NOMO-1 (cell line): ENCODE data around the gene BDH1.
A peak's percentile ranks its signal among the peaks of the same experiment; 100 is the strongest.

ENCODE experiments used
- DNase-seq, 2 experiments: peaks; one replicate each; lab custom pipeline; 2025; ENCODE audit not compliant: unreplicated experiment in 2 of 2; lab: John Stamatoyannopoulos, UW

The BDH1 gene

DNA sequence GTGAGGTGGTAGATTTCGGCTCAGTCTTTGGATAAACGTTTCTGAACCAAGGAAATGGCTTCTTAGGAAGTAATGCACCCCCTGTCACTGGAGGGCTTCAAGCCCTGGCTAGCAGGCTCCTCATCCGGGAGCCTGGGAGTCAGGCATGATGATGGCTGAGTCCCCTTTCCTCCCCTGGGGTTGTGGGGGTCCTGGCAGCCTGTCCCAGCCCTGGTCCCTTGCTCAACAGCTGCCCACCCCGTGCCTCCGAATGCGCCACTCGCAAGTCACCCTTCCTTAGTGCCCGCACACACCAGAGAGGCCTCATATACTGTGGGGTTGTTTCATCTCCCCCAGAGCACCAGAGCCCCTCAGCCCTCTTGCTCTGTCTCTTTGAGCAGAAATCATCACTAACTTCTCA lies 48.2 kb downstream of the BDH1 start:
- DNase-seq = no peak

DNA sequence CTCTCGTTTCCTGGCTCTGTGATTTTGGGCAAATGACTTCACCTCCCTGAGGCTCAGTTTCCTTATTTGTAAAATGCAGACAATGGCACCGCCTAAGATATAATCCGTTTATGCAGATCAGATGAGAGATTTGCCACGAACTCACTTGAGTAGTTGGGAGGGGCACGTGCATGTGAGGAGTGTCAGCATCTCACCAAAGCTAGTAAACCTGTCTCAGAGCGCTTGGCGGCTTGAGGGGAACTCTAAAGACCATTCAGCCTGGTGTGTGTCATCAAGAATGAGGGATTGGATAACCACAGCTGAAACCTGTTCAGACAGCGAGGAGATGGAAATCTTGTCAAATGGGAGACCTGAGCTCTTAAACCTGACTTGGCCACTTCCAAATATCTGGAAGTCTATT lies 48.7 kb downstream of the BDH1 start:
- DNase-seq = no peak

DNA sequence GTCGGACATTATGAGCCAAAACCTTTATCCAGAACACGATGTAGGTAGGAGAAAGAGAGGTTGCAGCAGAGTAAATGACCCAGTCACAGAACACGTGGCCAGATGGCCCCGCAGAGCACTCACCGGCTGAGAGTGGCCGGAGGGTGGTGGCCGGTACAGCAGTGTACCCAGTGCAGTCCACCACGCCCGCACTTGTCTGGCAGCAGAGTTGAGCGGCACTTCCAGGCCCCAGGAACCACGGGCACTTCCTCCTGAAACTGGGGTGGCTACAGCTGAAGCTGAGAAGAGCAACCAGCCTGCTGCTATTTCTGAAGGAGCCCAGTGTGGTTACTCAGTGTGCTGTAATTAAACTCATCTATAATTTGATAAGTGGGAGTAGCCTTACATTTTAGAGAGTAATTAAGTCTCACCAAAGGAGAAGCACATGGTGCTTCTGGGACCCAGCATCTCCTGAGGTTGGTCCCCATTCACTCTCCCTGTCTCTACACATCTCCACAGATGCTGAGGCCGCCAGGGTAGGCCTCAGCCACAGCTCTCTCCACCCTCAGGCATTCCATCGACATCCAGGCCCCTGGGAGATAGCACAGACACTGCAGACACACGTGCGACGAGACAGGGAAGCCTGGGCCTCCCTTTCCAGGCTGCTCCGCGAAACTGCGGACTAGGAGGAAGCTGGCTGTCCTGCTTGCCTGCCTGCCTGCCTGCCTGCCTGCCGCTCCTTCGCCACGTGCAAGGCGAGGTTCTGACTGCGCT lies 49.8 kb downstream of the BDH1 start:
- DNase-seq = peak in 1 of 2 experiments; percentile 49

DNA sequence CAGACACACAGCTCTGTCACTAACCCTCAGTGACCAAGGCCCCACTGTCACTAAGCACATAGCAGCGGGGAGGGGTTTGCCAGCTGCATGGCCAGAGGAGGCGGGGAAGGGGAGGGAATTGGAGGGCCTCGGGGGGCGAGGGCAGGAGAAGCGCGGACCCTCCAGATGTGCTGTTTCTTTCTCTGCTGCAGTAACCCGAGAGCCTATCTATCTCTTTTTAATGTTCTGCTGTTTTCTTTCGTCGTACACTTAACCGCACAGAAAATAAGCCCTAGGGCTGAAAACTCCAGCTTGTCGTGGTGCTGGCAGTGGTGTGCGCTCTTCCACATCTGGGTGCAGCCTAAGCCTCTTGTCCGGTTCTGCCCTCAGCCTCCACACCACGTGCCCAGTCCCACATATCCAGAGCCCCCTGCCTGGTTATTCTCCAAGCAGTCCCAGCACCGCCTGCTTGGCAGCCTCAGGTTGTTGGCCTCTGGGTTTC lies 51.1 kb downstream of the BDH1 start:
- no peak for DNase-seq

DNA sequence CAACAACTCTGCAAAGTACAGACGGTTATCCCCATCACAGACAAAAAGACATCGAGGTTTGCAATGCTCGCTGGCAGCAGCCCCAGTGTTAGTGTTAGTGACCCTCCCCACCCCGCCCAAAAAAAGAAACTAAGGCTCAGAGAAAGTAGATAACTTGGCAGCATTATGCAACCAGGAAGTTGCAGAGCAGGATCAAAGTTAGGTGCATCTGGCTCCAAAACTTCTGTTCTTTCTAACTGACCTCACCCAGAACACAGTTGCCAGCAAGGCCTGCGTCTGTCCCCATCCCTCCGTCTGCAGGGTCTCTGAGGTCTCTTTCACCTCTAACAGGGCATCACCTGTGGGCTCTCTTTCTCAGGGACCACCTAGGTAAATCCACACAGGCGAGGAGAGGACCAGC lies 51.5 kb downstream of the BDH1 start:
- no peak for DNase-seq

DNA sequence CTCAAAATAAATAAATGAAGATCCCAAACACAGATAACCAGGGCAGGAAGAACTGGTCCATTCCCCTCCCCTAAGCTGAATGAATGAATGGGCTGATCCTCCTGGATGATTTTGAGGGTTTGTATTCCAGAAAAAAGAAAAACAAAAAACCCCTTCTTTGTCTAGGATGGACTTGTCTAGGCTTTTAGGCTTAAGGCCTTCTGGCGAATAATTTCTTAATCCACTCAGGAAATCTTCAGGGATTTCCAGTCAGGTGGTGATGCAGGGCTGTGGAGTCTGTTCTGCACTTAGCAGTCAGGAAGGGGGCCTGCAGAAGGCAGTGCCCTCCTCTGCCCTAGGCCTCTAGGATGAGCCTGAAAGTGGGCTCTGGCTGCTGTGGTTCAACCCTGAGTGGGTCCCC lies 52.1 kb downstream of the BDH1 start:
- DNase-seq = no peak

DNA sequence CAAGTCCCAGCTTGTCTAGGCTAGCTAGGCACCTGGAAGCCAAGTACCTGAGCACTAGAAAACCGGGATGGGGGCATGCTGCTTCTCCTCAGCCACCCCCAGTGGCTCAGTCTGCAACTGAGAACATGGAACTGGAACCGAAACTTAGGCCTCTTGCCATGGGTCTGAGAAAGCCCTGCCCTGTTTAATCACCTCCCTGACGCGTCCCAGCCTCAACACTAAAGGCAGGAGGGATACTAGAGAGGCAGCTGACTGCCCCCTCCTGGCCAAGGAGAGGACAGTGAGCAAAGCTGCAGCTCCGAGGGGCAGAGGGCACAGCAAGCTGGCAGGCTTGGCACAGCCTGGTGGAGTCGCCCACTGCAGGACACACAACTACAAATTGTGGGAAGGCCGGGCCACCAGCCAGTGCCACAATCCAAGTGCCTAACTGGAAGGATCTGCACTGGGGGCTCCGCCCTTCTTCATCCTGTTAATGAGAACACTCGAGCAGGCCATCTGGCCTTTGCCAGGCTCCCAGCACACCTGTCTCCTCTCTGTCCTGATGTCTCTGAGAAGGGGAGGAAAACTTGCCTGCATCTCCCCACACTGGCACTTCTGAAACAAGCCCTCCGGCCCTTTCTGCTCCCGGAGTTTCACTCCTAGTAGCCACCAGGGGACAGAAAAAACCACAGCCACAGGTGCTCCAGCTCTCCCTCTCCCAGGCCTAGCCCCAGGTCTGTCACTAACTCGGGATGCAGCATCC lies 53.7 kb downstream of the BDH1 start:
- DNase-seq = peak; percentile 96 to 99

DNA sequence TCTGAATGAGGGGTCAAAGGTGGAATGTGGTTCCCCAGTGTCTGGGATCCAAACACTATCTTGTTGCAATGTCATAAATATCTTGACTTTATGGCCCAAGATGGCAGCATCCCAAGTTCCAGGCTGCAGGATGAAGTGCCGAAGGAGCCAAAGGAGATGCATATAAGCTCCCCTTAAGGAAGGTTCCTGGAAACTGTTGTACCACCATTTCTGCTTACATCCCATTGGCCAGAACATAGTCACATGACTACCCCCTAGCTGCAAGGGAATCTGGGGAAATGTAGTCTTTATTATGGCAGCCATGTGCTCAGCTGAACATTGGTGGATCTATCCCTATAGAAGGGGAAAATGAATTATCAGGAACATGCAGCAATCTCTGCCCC lies 54.3 kb downstream of the BDH1 start:
- DNase-seq = peak; percentile 88 to 97

DNA sequence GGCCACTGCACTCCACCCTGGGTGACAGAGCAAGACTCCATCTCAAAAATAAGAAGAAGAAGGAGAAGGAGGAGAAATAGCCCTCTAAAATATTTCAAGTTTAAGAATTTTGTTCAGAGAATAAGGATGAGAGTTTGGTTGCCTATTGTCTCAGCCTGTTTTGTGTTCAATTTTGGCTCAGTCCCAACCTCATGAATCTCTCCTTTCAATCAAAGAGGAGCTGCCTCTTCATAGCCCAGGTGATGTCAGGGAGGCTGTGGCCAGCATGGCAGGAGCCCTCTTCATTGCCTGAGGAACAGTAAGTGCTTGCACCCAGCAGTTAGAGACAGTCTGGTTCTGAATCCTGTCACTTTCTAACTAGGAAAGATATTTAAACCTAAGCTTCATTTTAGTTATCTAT lies 55.0 kb downstream of the BDH1 start:
- no peak for DNase-seq

DNA sequence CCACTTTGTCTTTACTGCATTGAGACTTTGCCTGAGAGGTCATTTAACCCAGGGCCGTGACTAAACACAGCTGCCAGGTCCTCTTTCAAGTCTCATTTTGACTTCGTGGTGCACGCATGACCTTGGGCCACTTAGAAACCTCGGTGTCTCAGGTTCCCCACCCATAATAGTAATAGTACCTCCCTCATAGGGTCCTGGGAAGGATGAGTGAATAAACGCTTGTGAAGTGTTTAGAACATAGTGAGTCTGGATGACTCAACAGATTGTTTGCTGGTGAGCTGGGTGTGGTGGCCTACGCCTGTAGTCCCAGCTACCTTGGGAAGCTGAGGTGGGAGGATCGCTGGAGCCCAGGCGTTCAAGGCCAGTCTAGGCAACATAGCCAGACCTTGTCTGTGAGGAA lies 56.3 kb downstream of the BDH1 start:
- no peak for DNase-seq

DNA sequence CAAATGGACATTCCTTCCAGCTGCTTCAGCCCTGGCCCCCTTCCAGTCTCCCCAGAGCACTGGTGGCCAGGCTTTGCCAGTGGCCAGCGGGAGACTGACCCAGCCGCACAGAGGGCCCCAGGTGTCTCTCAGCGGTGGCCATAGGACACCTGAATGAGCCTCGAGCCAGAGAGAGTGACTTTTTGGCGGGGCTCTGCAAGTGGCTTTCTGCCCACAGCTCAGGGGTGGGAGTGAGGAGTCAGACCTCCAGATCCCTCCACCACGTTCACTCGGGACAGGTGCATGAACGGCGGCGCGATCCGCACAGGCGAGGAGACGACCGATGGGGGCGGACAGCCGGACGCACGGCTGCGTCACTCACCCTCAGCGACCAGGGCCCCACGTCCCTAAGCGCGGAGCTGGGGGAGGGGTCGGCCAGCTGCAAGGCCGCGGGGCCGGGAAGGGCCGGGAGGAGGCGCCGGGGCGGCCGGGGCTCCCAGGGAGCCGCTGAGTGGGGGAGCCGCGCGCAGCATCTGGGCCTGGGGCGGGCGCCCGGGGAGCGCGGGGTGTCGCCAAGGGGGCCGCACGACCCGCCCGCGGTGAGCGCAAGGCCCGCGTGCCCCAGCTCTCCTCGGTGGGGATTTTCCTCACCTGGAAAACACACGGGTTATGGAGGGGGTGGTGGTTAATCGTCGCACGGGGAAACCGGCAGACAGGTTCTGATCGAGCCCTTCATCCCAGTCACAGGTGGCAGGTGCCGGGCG lies 57.1 kb downstream of the BDH1 start:
- no peak for DNase-seq

DNA sequence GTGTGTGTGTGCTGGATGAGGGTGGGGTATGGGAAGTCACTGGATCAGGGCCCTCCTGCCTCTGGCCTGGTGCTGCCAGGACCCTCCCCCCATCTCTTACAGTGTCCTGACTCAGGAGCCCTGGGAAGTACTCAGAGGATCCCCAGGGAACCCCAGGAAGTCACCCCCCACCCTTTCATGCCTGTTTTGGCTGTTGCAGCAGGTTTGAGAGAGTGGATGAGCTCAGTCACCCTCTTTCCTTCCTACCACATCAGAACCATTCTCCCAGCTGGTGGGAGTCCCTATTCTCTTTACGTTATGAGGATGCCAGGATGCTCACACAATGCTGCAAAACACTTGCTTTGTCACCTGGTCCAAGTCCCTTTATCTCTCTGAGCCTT lies 59.0 kb downstream of the BDH1 start:
- no peak for DNase-seq

DNA sequence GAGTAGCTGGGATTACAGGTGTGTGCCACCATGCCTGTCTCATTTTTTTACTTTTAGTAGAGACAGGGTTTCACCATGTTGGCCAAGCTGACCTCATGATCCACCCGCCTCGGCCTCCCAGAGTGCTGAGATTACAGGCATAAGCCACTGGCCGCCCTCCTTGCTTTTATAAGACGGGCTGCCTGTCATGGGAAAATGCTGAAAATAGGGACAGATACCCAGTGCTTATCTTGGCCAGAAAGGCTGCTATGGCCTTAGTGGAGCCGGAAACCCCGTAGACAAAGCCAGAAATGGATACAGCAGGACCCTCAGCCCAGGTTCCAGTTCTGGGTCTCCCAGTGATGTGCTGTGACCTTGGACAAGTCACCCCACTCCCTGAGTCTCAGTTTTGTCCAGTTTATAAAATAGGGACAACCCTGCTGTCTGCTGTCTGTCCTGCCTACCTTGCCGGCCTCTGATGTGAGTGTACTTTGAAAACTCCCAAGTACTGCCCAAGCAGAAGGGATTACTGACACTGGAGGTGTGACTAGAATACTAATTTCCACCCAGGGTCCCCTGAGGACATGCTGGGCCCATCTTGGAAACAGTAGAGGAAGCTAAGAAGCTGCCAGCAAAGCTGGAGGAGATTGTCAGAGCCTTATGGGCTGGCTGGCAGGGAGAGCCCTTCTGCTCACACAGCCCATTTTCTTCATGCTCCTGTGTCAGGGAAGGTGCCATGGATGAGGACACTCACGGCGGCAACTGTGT lies 59.6 kb downstream of the BDH1 start:
- DNase-seq = no peak

DNA sequence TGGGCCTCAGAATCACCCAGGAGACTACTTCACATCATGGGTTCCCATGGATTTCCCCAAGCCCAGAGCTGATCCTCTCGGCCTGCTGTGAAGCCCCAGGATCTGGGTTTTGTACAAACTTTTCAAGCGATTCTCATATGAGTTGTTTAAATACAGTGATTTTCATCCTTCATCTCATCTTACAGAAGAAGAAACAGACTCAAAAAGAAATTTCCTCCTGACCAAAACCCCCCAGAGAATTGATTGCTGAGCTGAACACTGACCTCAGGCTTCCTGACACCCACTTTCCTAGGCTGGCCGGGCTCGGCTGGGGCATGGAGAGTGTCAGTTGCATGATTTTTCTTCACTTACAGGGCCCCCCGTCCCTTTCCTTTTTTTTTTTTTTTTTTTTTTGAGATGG lies 60.3 kb downstream of the BDH1 start:
- DNase-seq = no peak

DNA sequence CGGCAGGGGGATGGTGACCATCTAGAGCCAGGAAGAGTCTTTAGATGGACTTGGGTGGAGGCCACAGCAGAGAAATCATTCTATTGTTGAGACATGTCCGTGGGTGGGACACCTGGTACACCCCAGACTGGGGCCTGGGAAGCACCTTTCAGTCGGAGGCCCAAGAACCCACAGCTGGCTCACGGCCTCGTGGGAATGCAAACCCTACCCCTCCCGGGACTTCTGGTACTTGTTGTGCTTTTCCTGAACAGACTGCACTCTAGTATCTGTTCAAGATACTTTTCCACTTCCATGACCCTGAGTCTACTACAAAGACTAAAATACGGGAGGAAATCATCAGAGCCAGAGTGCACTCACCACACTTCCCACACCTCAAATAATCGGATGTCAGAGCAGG lies 60.7 kb downstream of the BDH1 start:
- no peak for DNase-seq

DNA sequence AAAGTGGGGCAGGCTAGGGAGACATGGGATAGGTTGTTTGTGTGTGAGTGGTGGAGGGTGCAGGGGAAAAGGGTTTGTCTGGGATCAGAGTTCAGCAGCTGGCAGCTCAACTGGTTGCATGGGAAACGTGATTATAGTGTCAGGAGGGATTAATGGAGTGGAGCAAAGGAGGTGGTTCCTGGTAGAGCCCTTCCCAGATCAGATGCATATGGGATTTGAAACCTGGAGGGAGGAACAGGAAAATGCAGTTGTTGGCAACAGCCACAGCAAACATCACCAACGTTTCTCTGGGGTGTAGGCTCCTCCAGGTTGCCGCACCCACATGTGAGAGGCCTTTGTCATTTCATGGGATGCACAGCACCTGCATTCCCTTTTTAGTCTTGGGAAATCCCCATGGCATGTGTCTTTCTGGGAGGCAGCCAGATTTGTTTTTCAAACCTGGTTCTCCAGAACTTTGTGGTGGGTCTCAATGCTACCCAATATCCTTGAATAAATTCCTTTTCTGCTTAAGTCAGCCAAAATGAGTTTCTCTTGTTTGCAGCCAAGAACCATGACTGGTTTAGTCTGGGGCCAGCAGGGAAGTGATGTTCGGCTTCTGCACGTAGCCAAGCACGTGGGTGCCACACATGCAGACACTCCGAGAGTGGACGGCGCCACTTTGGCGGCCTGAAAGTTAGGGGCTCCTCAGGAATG lies 61.3 kb downstream of the BDH1 start:
- DNase-seq = no peak

DNA sequence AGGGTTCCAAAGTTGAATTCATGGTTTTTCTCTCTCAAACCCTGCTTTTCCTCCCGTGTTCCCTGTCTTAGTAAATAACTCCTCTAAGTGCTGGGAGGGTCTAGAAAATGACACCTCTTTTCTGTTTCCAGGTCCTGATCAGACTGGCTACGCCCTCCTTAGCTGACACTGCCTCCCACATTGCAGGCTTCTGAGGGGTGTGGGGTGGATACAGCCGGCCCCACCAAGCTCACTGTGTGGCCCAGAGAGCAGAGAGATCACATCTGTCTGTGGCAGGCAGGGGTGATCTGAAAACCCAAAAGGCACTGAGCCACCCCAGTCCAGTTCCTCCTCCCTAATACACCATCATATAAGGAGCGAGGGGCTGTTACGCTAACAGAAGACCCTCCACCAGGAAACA lies 62.7 kb downstream of the BDH1 start:
- no peak for DNase-seq

DNA sequence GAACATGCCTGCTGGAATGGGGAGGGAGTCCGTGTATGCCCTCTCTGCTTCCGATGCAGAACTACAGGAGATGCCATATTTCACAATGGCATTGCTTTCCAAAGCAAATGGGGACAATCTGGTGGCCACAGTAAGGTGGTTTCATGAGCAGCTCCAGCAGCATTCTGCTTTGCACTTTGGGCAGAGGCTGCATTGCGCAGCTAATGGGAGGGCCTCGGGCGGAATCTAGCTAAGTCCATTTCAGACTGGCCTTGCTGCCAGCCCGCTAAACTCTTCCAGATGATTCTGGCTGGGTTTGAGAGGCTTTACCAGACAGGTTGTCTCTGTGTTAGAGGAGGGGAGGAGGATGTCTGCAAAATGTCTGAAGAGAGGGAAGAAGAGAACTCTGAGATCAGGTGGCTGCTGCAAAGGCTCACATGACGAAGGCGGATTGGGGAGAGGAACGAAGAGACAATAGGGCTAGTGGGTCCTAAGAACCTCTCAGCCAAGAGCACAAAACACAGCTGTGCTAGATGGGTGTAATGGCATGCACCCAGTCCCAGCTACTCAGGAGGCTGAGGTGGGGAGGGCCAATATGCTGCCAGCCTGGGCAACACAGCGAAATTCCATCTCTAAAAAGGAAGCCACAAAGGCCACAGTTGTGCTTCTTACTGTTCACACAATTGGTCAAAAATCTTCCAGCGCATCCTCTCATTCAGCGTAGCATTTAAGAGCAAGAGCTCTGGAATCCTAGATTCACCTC lies 63.7 kb downstream of the BDH1 start:
- DNase-seq = no peak

DNA sequence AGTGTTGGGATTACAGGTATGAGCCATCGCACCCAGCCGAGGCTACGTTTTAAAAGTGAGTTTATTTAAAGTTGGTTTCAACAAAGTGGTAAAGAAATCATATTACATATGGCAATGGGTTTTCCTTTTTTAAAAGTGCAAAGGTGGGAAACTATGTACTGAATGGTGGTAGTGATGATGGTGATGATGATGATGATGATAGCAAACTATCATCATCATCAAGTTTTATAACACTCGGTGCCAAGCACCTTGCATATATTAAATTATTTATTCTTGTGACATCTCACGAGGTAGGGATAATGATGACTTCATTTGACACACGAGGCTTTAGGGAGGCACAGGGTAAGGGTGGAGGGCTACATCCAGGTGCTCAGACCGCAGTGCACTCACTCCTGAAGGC lies 64.3 kb downstream of the BDH1 start:
- no peak for DNase-seq
